Mucosa of rectum (tissue), 2 donors: Measurements from ENCODE around the gene ZNF587B.
"Not testable (repeated sequence)": the region's sequence is repeated elsewhere in the genome, so short reads cannot be mapped to it uniquely, and the experiment has no call there.

ENCODE experiments used
- H3K27ac ChIP-seq, 2 donors: one replicate each; pipeline ENCODE4 v1.7.0; 2013; ENCODE audit warnings: inconsistent platforms in 2 of 2, low read depth in 2 of 2, low read length in 2 of 2
- H3K27me3 ChIP-seq, 2 donors: one replicate each; pipeline ENCODE4 v1.7.0; 2013; ENCODE audit warnings: low read length in 2 of 2; ENCODE audit not compliant: control insufficient read depth in 2 of 2, insufficient read depth in 2 of 2
- H3K36me3 ChIP-seq, 2 donors: one replicate each; pipeline ENCODE4 v1.7.0; 2013; ENCODE audit warnings: low read length in 2 of 2; ENCODE audit not compliant: control insufficient read depth in 2 of 2, insufficient read depth in 2 of 2
- H3K4me1 ChIP-seq, 2 donors: one replicate each; pipeline ENCODE4 v1.7.0; 2013; ENCODE audit warnings: low read length in 2 of 2, mild to moderate bottlenecking in 1 of 2; ENCODE audit not compliant: control insufficient read depth in 2 of 2, insufficient read depth in 2 of 2
- H3K4me3 ChIP-seq, 2 donors: one replicate each; pipeline ENCODE4 v1.7.0; 2013; ENCODE audit warnings: low read length in 2 of 2
- H3K9ac ChIP-seq, 2 donors: one replicate each; pipeline ENCODE4 v1.7.0; 2013; ENCODE audit warnings: low read length in 2 of 2, low read depth in 1 of 2, mild to moderate bottlenecking in 1 of 2
- H3K9me3 ChIP-seq, 2 donors: one replicate each; pipeline ENCODE4 v1.7.0; 2013; ENCODE audit warnings: low read length in 2 of 2; ENCODE audit not compliant: control insufficient read depth in 2 of 2
- donor health status: healthy.
- donor health status: Normal muscosa, but diverticular disease.

Gene ZNF587B

GRCh38 chr19:57836991-57837390, 6.9 kb downstream of the ZNF587B start:
- not testable (repeated sequence) for H3K4me1 ChIP-seq, H3K27ac ChIP-seq, H3K27me3 ChIP-seq, H3K4me3 ChIP-seq, H3K9me3 ChIP-seq, H3K9ac ChIP-seq
- peaks cover 11 to 14% of the 10 kb centered on the region in 2 donors for H3K36me3 ChIP-seq

- not testable (repeated sequence) for H3K4me3 ChIP-seq, H3K27ac ChIP-seq, H3K27me3 ChIP-seq, H3K4me1 ChIP-seq, H3K9me3 ChIP-seq, H3K9ac ChIP-seq
- peaks cover 14% of the 10 kb centered on the region in 2 donors for H3K36me3 ChIP-seq
These were observed 8.6 kb downstream of the ZNF587B start for GRCh38 chr19:57838622-57839191.

- Histone ChIP-seq H3K36me3 (peaks cover 16 to 17% of the 10 kb centered on the region in 2 donors), H3K4me1 (no peaks in the 10 kb centered on the region), H3K9ac (no peak overlapping the region), H3K27ac (no peak overlapping the region), H3K9me3 (no peaks in the 10 kb centered on the region), H3K27me3 (no peaks in the 10 kb centered on the region), H3K4me3 (no peak overlapping the region)
These were observed 11.1 kb downstream of the ZNF587B start for GRCh38 chr19:57841122-57841763.

- not testable (repeated sequence) for H3K4me3 ChIP-seq, H3K9ac ChIP-seq, H3K36me3 ChIP-seq, H3K27me3 ChIP-seq, H3K27ac ChIP-seq, H3K9me3 ChIP-seq
- peaks cover 14 to 17% of the 10 kb centered on the region in 2 donors for H3K4me1 ChIP-seq
These were observed 17.1 kb downstream of the ZNF587B start for GRCh38 chr19:57847164-57847563.

- H3K27ac ChIP-seq, H3K27me3 ChIP-seq, H3K9me3 ChIP-seq, H3K9ac ChIP-seq: not testable (repeated sequence)
- Histone ChIP-seq H3K36me3 (peaks cover 4 to 14% of the 10 kb centered on the region in 2 donors), H3K4me1 (peaks cover 14 to 17% of the 10 kb centered on the region in 2 donors), H3K4me3 (peak overlapping the region; percentile 86 to 95)
These were observed 19.1 kb downstream of the ZNF587B start for GRCh38 chr19:57849162-57849665.

GRCh38 chr19:57849666-57850473, 19.8 kb downstream of the ZNF587B start, which contains the start of gene ZNF587:
Gene ZNF587 (plus strand): TSS chr19:57849859. CDS start chr19:57850039, 180 bp downstream.
- peak within 1 kb of the TSS; percentile 88 to 89 for H3K27ac ChIP-seq
- H3K4me1 ChIP-seq = peaks cover 14 to 17% of the 10 kb centered on the region in 2 donors
- peaks cover 7 to 14% of the 10 kb centered on the region in 2 donors for H3K36me3 ChIP-seq
- not testable (repeated sequence) for H3K27me3 ChIP-seq, H3K9me3 ChIP-seq
- H3K4me3 ChIP-seq = peak within 1 kb of the TSS; percentile 86 to 95
- peak within 1 kb of the TSS; percentile 76 to 89 for H3K9ac ChIP-seq

- no peaks in the 10 kb centered on the region for H3K9me3 ChIP-seq
- peak overlapping the region; percentile 76 to 89 for H3K9ac ChIP-seq
- H3K4me1 ChIP-seq = peaks cover 14 to 17% of the 10 kb centered on the region in 2 donors
- H3K4me3 ChIP-seq = peak overlapping the region; percentile 86 to 95
- H3K27ac ChIP-seq = peak overlapping the region; percentile 88 to 89
- no peaks in the 10 kb centered on the region for H3K27me3 ChIP-seq
- peaks cover 12% of the 10 kb centered on the region in 2 donors for H3K36me3 ChIP-seq
These were observed 20.5 kb downstream of the ZNF587B start for GRCh38 chr19:57850553-57851017.

- H3K4me3 ChIP-seq = peak overlapping the region; percentile 6 to 29
- peak overlapping the region; percentile 81 to 89 for H3K27ac ChIP-seq
- H3K36me3 ChIP-seq = peaks cover 21 to 26% of the 10 kb centered on the region in 2 donors
- not testable (repeated sequence) for H3K9ac ChIP-seq, H3K27me3 ChIP-seq, H3K9me3 ChIP-seq
- peaks cover 14 to 17% of the 10 kb centered on the region in 2 donors for H3K4me1 ChIP-seq
These were observed 21.9 kb downstream of the ZNF587B start for GRCh38 chr19:57851812-57852603.

GRCh38 chr19:57854117-57854516, 24.0 kb downstream of the ZNF587B start:
- H3K27ac ChIP-seq, H3K4me3 ChIP-seq, H3K9ac ChIP-seq, H3K27me3 ChIP-seq, H3K9me3 ChIP-seq: not testable (repeated sequence)
- peaks cover 29 to 35% of the 10 kb centered on the region in 2 donors for H3K36me3 ChIP-seq
- peaks cover 14 to 17% of the 10 kb centered on the region in 2 donors for H3K4me1 ChIP-seq
